Endothelial cell (in vitro differentiated cells): Measurements from ENCODE around the gene HMOX1. TPM values are rescaled to one million over a fixed set of nuclear protein-coding genes. Genes with fewer than 3 reads are reported as not detected.

Experiments used
- DNase-seq: peaks from one replicate; pipeline ENCODE4 v3.0.0; 2021; ENCODE audit warnings: low spot score
- H3K27ac Mint-ChIP-seq: one replicate; pipeline ENCODE4 v1.8.0; 2021; ENCODE audit warnings: mixed read lengths, inconsistent platforms; ENCODE audit not compliant: unreplicated experiment
- H3K27me3 Mint-ChIP-seq: one replicate; pipeline ENCODE4 v1.8.0; 2021; ENCODE audit warnings: mild to moderate bottlenecking, moderate library complexity, mixed read lengths, inconsistent platforms; ENCODE audit not compliant: unreplicated experiment
- H3K36me3 Mint-ChIP-seq: one replicate; pipeline ENCODE4 v1.8.0; 2021; ENCODE audit warnings: mild to moderate bottlenecking, low read depth, mixed read lengths, inconsistent platforms; ENCODE audit not compliant: unreplicated experiment
- H3K4me1 Mint-ChIP-seq: one replicate; pipeline ENCODE4 v1.8.0; 2021; ENCODE audit warnings: mild to moderate bottlenecking, mixed read lengths, inconsistent platforms; ENCODE audit not compliant: unreplicated experiment
- H3K4me3 Mint-ChIP-seq: one replicate; pipeline ENCODE4 v1.8.0; 2021; ENCODE audit warnings: mild to moderate bottlenecking, mixed read lengths, inconsistent platforms; ENCODE audit not compliant: unreplicated experiment
- H3K9me3 Mint-ChIP-seq: one replicate; pipeline ENCODE4 v1.8.0; 2021; ENCODE audit warnings: mixed read lengths, inconsistent platforms; ENCODE audit not compliant: unreplicated experiment
- CTCF ChIP-seq: fragments of 200-600 bp; sonication (generic); IDR thresholded peaks from one replicate; pipeline ENCODE4 v1.5.0; 2021; ENCODE audit warnings: antibody characterized with exemption; ENCODE audit not compliant: unreplicated experiment
- total RNA-seq: library from RNA; stranded (reverse); fragmentation: NEBNext Ultra II Directional; extraction: Animal tissue kit (Norgen Biotek cat#: 25700); gene quantifications from one replicate; pipeline ENCODE4 v1.2.1, GENCODE V29; 2021; ENCODE audit not compliant: unreplicated experiment

HMOX1 gene
- total RNA-seq, 1 donor from 2014 or later: 17.5 TPM

- Mint-ChIP-seq H3K4me3 (no peak overlapping the region), H3K27me3 (peaks cover 5% of the 10 kb centered on the region), H3K27ac (no peak overlapping the region), H3K4me1 (no peaks in the 10 kb centered on the region), H3K36me3 (peaks cover 29% of the 10 kb centered on the region), H3K9me3 (no peaks in the 10 kb centered on the region)
- TF ChIP-seq CTCF: peak; percentile 97
- peak; percentile 96 for DNase-seq
These were observed 50.0 kb downstream of the HMOX1 start for GRCh38 chr22:35430897-35431322.

GRCh38 chr22:35431483-35432227 lies 50.8 kb downstream of the HMOX1 start:
- no peak for TF ChIP-seq CTCF
- Mint-ChIP-seq H3K4me3 (no peak overlapping the region), H3K36me3 (peaks cover 28% of the 10 kb centered on the region), H3K4me1 (no peaks in the 10 kb centered on the region), H3K27ac (no peak overlapping the region), H3K9me3 (no peaks in the 10 kb centered on the region), H3K27me3 (peaks cover 5% of the 10 kb centered on the region)
- DNase-seq: no peak

GRCh38 chr22:35432228-35432905 lies 51.5 kb downstream of the HMOX1 start:
- Mint-ChIP-seq H3K4me1 (no peaks in the 10 kb centered on the region), H3K9me3 (no peaks in the 10 kb centered on the region), H3K27me3 (peaks cover 5% of the 10 kb centered on the region), H3K36me3 (peaks cover 24% of the 10 kb centered on the region), H3K27ac (no peak overlapping the region), H3K4me3 (no peak overlapping the region)
- no peak for DNase-seq
- no peak for TF ChIP-seq CTCF

- no peak for DNase-seq
- H3K9me3 Mint-ChIP-seq: no peaks in the 10 kb centered on the region
- no peak overlapping the region for H3K27ac Mint-ChIP-seq
- peak overlapping the region; percentile 62 for H3K4me3 Mint-ChIP-seq
- peaks cover 24% of the 10 kb centered on the region for H3K36me3 Mint-ChIP-seq
- H3K4me1 Mint-ChIP-seq: no peaks in the 10 kb centered on the region
- H3K27me3 Mint-ChIP-seq: peaks cover 5% of the 10 kb centered on the region
- TF ChIP-seq CTCF: no peak
These were observed 53.3 kb downstream of the HMOX1 start for GRCh38 chr22:35434061-35434710.
